Esophagus muscularis mucosa (tissue), 3 donors: ENCODE results near the gene MAD1L1.

ENCODE experiments used
- POLR2A ChIP-seq: fragments of 450-650 bp; IDR thresholded peaks from one replicate; pipeline ENCODE4 v1.6.1; 2017; ENCODE audit warnings: antibody characterized with exemption, moderate library complexity, mild to moderate bottlenecking, low read depth
- POLR2AphosphoS5 ChIP-seq, 2 donors: sonication (generic); formaldehyde crosslinking; IDR thresholded peaks; one replicate each; pipeline ENCODE4 v1.6.1; 2017; ENCODE audit warnings: antibody characterized with exemption in 2 of 2
- TF ChIP-seq, protein P1 (sequence below), 3 experiments: fragments of 200-600 bp in 2 of 3; fragments of 450-650 bp in 1 of 3; sonication (generic) in 2 of 3; IDR thresholded peaks; one replicate each; pipeline ENCODE4 v1.5.1; 2017 to 2019; ENCODE audit warnings: antibody characterized with exemption in 3 of 3, mild to moderate bottlenecking in 2 of 3, moderate library complexity in 1 of 3

GRCh38 chr7:1963575-1963974 lies 269.2 kb downstream of the MAD1L1 start:
- TF ChIP-seq POLR2A (no peak), POLR2AphosphoS5 (IDR thresholded peaks at IDR 0.05) (no peak)
- TF ChIP-seq, protein P1, sequence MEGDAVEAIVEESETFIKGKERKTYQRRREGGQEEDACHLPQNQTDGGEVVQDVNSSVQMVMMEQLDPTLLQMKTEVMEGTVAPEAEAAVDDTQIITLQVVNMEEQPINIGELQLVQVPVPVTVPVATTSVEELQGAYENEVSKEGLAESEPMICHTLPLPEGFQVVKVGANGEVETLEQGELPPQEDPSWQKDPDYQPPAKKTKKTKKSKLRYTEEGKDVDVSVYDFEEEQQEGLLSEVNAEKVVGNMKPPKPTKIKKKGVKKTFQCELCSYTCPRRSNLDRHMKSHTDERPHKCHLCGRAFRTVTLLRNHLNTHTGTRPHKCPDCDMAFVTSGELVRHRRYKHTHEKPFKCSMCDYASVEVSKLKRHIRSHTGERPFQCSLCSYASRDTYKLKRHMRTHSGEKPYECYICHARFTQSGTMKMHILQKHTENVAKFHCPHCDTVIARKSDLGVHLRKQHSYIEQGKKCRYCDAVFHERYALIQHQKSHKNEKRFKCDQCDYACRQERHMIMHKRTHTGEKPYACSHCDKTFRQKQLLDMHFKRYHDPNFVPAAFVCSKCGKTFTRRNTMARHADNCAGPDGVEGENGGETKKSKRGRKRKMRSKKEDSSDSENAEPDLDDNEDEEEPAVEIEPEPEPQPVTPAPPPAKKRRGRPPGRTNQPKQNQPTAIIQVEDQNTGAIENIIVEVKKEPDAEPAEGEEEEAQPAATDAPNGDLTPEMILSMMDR (IDR thresholded peaks at IDR 0.05) = no peak
